Fibroblast of mammary gland (primary cell): ENCODE measurements around the gene GOLGA2.
A peak's percentile ranks its signal among the peaks of the same experiment; 100 is the strongest.

Experiments used
- DNase-seq: peaks from one replicate; pipeline ENCODE4 v3.0.0-alpha.2; 2010; ENCODE audit warnings: low read depth
- H3K4me3 ChIP-seq: 2 replicates; pipeline ENCODE4 v1.5.1; 2011; ENCODE audit warnings: low read depth, mild to moderate bottlenecking, low read length, moderate library complexity; ENCODE audit not compliant: control insufficient read depth
- TF ChIP-seq, protein P1 (sequence below): conservative IDR thresholded peaks from 2 replicates; pipeline ENCODE4 v1.5.1; 2011; ENCODE audit warnings: low read depth, low read length, inconsistent platforms; ENCODE audit not compliant: control insufficient read depth, insufficient read depth

The GOLGA2 gene

GRCh38 chr9:128222880-128223670 is 52.7 kb downstream of the GOLGA2 start:
- no peak overlapping the region for H3K4me3 ChIP-seq
- no peak for DNase-seq
- TF ChIP-seq, protein P1, sequence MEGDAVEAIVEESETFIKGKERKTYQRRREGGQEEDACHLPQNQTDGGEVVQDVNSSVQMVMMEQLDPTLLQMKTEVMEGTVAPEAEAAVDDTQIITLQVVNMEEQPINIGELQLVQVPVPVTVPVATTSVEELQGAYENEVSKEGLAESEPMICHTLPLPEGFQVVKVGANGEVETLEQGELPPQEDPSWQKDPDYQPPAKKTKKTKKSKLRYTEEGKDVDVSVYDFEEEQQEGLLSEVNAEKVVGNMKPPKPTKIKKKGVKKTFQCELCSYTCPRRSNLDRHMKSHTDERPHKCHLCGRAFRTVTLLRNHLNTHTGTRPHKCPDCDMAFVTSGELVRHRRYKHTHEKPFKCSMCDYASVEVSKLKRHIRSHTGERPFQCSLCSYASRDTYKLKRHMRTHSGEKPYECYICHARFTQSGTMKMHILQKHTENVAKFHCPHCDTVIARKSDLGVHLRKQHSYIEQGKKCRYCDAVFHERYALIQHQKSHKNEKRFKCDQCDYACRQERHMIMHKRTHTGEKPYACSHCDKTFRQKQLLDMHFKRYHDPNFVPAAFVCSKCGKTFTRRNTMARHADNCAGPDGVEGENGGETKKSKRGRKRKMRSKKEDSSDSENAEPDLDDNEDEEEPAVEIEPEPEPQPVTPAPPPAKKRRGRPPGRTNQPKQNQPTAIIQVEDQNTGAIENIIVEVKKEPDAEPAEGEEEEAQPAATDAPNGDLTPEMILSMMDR, result no peak

- TF ChIP-seq, protein P1, result no peak
- no peak overlapping the region for H3K4me3 ChIP-seq
- DNase-seq, result no peak
Observed at GRCh38 chr9:128222026-128222425, 53.8 kb downstream of the GOLGA2 start.

GRCh38 chr9:128219831-128220230 is 56.0 kb downstream of the GOLGA2 start:
- TF ChIP-seq, protein P1, result no peak
- DNase-seq, result no peak
- no peak overlapping the region for H3K4me3 ChIP-seq

GRCh38 chr9:128218518-128219389 is 57.1 kb downstream of the GOLGA2 start:
- H3K4me3 ChIP-seq, result no peak overlapping the region
- TF ChIP-seq, protein P1, result no peak
- peak; percentile 68 for DNase-seq

DNA sequence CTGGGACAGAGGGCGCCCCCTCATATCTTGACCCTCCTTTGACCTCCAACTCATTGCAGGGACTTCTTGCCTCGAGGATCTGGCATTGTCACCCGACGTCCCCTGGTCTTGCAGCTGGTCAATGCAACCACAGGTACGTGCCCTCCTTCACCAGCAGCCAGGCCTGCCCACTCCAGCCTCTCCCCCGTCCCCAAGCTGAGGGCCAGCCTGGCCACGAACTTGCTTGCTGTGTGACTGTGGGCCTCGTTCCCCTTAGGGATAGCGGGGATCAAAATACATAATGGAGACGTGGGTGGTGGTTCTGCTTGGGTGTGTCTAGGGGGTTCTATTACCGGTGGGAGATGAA is 57.7 kb downstream of the GOLGA2 start:
- no peak overlapping the region for H3K4me3 ChIP-seq
- TF ChIP-seq, protein P1, result no peak

DNA sequence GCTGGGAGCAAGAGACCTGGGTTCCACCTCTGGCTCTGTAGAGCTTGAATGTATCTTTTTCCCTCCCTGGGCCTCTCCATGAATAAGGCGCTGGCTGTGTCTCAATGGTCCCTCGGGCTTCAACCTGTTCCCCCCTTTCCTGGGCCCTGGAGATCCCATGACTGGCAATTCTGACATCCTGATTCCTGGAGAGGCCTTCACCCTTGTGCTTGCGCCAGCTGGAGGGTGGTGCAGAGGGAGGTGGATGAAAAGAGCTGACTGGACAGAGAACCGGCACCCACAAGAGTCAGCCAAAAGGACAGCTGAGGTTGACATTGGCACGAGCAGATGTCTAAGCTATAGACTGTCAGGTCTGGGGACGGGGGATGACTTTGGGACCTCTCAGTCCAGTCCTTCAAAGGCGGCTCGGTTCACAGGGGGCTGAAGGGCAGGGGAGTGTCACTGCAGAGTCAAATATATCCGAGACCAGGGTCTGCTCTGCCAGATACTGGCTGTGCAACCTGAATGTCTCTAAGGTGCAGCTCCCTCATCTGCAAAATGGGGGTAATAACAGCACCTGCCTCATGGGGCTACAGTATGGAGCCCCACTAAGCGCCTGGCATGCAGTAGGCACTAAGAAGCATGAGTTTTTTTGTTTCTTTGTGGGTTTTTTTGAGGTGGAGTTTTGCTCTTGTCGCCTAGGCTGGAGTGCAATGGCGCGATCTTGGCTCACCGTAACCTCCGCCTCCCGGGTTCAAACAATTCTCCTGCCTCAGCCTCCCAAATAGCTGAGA is 58.8 kb downstream of the GOLGA2 start:
- TF ChIP-seq, protein P1, result no peak
- DNase-seq, result no peak
- no peak overlapping the region for H3K4me3 ChIP-seq

More for the DNA sequence above, 57.7 kb downstream of the GOLGA2 start:
- no peak for DNase-seq
